NCI-H2196 (cell line): Measurements from ENCODE around the gene NDRG4.

Experiments
- DNase-seq: peaks from one replicate; lab custom pipeline; 2025; ENCODE audit not compliant: unreplicated experiment; lab: John Stamatoyannopoulos, UW

NDRG4 gene

DNA sequence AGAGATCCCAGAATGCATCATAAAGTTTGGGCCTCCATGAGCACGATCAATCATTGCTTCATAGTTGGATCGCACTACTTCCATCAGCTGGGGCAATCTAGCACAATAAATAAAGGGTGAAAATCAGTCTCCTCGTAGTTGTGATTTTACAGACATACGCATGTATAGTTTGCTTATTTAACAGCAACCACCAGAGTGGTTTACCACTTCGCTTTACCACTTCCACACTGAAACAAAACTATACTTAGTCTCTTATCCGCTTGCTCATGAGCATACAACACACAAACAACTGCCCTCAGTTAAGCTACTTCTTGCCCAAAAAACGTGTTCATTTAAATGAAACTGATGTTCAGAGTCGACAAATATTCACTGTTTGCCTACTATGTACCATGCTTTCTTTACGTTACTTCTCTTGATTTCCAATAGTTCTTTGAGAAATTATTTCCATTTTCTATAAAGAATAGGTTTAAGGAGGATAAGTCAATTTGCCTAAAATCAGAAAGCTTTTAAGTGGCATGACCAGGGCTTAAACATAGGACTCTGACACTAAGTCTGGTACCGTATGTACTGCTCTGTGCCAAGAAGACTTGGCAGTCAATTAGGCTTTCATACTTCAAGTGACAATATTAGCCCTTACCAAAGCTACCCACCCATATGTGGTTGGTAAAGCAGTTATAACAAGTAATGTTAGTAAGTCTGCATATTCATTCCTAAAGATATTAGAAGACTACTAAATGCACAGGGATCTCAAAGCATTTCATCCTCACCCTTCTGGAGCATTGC lies 37.4 kb downstream of the NDRG4 start:
- no peak for DNase-seq

GRCh38 chr16:58541711-58542110 lies 41.8 kb downstream of the NDRG4 start:
- no peak for DNase-seq

GRCh38 chr16:58542291-58542690 lies 42.3 kb downstream of the NDRG4 start:
- DNase-seq: no peak

DNA sequence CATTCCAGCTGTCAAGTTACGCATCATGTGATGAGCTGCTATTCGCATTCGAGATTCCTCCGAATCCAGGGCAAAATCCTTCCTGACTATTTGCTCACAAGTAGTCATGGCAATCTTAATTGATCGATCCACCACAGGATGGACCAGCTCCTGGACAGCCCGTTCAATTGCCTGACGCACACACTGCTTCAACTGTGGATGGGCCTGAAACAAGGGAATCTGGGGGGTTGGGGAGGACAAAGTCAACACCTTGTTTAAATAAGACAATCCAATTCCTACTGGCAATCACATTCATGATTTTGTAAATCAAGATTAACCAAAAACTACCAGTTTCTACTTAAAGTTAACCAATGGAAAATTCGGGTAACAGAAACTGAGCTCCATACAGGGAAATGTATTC lies 43.7 kb downstream of the NDRG4 start:
- DNase-seq: no peak

- no peak for DNase-seq
These were observed 48.4 kb downstream of the NDRG4 start for GRCh38 chr16:58548378-58548777.

DNA sequence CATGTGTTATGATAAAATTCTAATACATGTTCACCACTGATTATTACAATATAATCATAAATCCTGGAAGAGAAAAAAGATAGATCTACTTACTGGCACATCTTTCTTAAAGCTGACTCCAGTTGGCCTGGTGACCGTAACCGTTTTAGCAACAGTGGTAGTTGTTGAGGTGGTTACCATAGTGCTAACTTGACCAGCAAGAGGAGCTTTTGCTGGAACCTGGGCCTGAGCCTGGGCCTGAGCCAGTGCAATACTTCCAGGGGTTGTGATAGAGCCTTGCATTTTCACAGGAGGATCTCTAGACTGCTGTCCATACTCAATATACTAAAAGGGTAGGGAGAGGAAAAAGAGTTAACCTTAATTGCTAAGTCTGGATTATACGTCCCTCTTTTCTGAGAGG lies 51.6 kb downstream of the NDRG4 start:
- DNase-seq: no peak

- DNase-seq: no peak
These were observed 56.7 kb downstream of the NDRG4 start for GRCh38 chr16:58556678-58557077.
